ENCODE measurements around the gene HHAT. TPM values are rescaled to one million over a fixed set of nuclear protein-coding genes. Genes with fewer than 3 reads are reported as not detected.

The HHAT gene
- total RNA-seq, 1 experiment from 2014 or later = 3.0 TPM

GRCh38 chr1:210705086-210705485, 376.4 kb downstream of the HHAT start:
- H3K4me1 ChIP-seq (ENCODE audit: insufficient read depth, low read length, poor library complexity, severe bottlenecking) = no peaks in the 10 kb centered on the region
- H3K4me3 ChIP-seq (ENCODE audit: low read depth, low read length, poor library complexity, severe bottlenecking) = no peak overlapping the region
- H3K27ac ChIP-seq (ENCODE audit: low read depth, low read length, poor library complexity, severe bottlenecking) = no peak overlapping the region
- no peaks in the 10 kb centered on the region for H3K36me3 ChIP-seq (ENCODE audit: insufficient read depth, low read length, poor library complexity, severe bottlenecking)
- POLR2A ChIA-PET (ENCODE audit: low non-redundant PET) = no interaction called here
- intact Hi-C loops (cut with micrococcal nuclease; ENCODE audit: unreplicated experiment) = no loop called here
- TF ChIP-seq CTCF (conservative IDR thresholded peaks at IDR 0.05; ENCODE audit: low read depth, low read length) = no peak
- TF ChIP-seq EZH2 (IDR thresholded peaks at IDR 0.05; ENCODE audit: borderline replicate concordance, low read depth, low read length, poor library complexity, severe bottlenecking) = no peak
- CTCF ChIA-PET = no interaction called here
- no TSS peak for BruUV-seq (replicated peaks)
- peaks cover 39% of the 10 kb centered on the region for H3K27me3 ChIP-seq (replicated peaks; ENCODE audit: insufficient read depth, low read depth, low read length, poor library complexity)
- H3K9me3 ChIP-seq (ENCODE audit: low read depth, low read length, poor library complexity, severe bottlenecking) = no peaks in the 10 kb centered on the region
- no peak for DNase-seq (ENCODE audit: low spot score)

- POLR2A ChIA-PET (ENCODE audit: low non-redundant PET) = no interaction called here
- CTCF ChIA-PET = no interaction called here
- no TSS peak for BruUV-seq (replicated peaks)
Observed at GRCh38 chr1:210706246-210706645, 377.5 kb downstream of the HHAT start.

GRCh38 chr1:210707300-210708240, 378.9 kb downstream of the HHAT start:
- DNase-seq (ENCODE audit: low spot score) = no peak
- no peak overlapping the region for H3K4me3 ChIP-seq (ENCODE audit: low read depth, low read length, poor library complexity, severe bottlenecking)
- intact Hi-C loops (cut with micrococcal nuclease; ENCODE audit: unreplicated experiment) = no loop called here
- H3K27ac ChIP-seq (ENCODE audit: low read depth, low read length, poor library complexity, severe bottlenecking) = no peak overlapping the region
- H3K27me3 ChIP-seq (replicated peaks; ENCODE audit: insufficient read depth, low read depth, low read length, poor library complexity) = peaks cover 37% of the 10 kb centered on the region
- BruUV-seq (replicated peaks) = no TSS peak
- no peaks in the 10 kb centered on the region for H3K4me1 ChIP-seq (ENCODE audit: insufficient read depth, low read length, poor library complexity, severe bottlenecking)
- no peaks in the 10 kb centered on the region for H3K36me3 ChIP-seq (ENCODE audit: insufficient read depth, low read length, poor library complexity, severe bottlenecking)
- TF ChIP-seq EZH2 (IDR thresholded peaks at IDR 0.05; ENCODE audit: borderline replicate concordance, low read depth, low read length, poor library complexity, severe bottlenecking) (no peak), CTCF (conservative IDR thresholded peaks at IDR 0.05; ENCODE audit: low read depth, low read length) (no peak)
- ChIA-PET CTCF (no interaction called here), POLR2A (ENCODE audit: low non-redundant PET) (no interaction called here)
- no peaks in the 10 kb centered on the region for H3K9me3 ChIP-seq (ENCODE audit: low read depth, low read length, poor library complexity, severe bottlenecking)

More at GRCh38 chr1:210706246-210706645, 377.5 kb downstream of the HHAT start:
- Histone ChIP-seq H3K27me3 (replicated peaks; ENCODE audit: insufficient read depth, low read depth, low read length, poor library complexity) (peaks cover 37% of the 10 kb centered on the region), H3K36me3 (ENCODE audit: insufficient read depth, low read length, poor library complexity, severe bottlenecking) (no peaks in the 10 kb centered on the region), H3K4me1 (ENCODE audit: insufficient read depth, low read length, poor library complexity, severe bottlenecking) (no peaks in the 10 kb centered on the region), H3K4me3 (ENCODE audit: low read depth, low read length, poor library complexity, severe bottlenecking) (no peak overlapping the region), H3K9me3 (ENCODE audit: low read depth, low read length, poor library complexity, severe bottlenecking) (no peaks in the 10 kb centered on the region), H3K27ac (ENCODE audit: low read depth, low read length, poor library complexity, severe bottlenecking) (no peak overlapping the region)
- intact Hi-C loops (cut with micrococcal nuclease; ENCODE audit: unreplicated experiment) = no loop called here
- no peak for DNase-seq (ENCODE audit: low spot score)
- TF ChIP-seq EZH2 (IDR thresholded peaks at IDR 0.05; ENCODE audit: borderline replicate concordance, low read depth, low read length, poor library complexity, severe bottlenecking) (no peak), CTCF (conservative IDR thresholded peaks at IDR 0.05; ENCODE audit: low read depth, low read length) (no peak)
